ENCODE results near the gene GPATCH2L. TPM values are rescaled to one million over a fixed set of nuclear protein-coding genes. Genes with fewer than 3 reads are reported as not detected.

The GPATCH2L gene
- total RNA-seq, 1 experiment from 2014 or later, result 76.7 TPM

GRCh38 chr14:76149196-76149595, 2.5 kb upstream of the GPATCH2L start:
- no peaks in the 10 kb centered on the region for H4K20me1 ChIP-seq (ENCODE audit: control insufficient read depth, insufficient read depth, insufficient read length)

More at GRCh38 chr14:76149196-76149595, 2.5 kb upstream of the GPATCH2L start:
- no CpG with 5 or more reads among the region's 2 CpGs for WGBS (ENCODE audit: extremely low coverage, insufficient read length, low lambda C conversion rate)
- no peak overlapping the region for H3K18ac ChIP-seq (ENCODE audit: insufficient read length, low read depth, low read length)
- H3K27ac ChIP-seq (ENCODE audit: insufficient read length, low read depth, low read length), result no peak overlapping the region
- H3K9me3 ChIP-seq (ENCODE audit: control insufficient read depth, low read depth, low read length), result no peaks in the 10 kb centered on the region
- H2BK120ac ChIP-seq (ENCODE audit: low read depth, low read length, poor library complexity, severe bottlenecking), result no peak overlapping the region
- Mint-ChIP-seq H3K4me3 (no peak overlapping the region), H3K27ac (no peak overlapping the region), H3K4me1 (peaks cover 19 to 23% of the 10 kb centered on the region in 2 experiments), H3K9me3 (peaks cover 2% of the 10 kb centered on the region in 2 experiments; a peak in 2 of 5 replicates), H3K27me3 (ENCODE audit: low read depth) (peaks cover 20% of the 10 kb centered on the region), H3K36me3 (ENCODE audit: insufficient read depth in 1 of 3, low read depth in 3 of 3) (peaks cover 0 to 4% (median 3%) of the 10 kb centered on the region in 3 experiments; a peak in 5 of 7 replicates)
- TF ChIP-seq CTCF (conservative IDR thresholded peaks at IDR 0.05), result no peak
- no peak overlapping the region for H3K23ac ChIP-seq (ENCODE audit: insufficient read length, low read depth, low read length)
- DNase-seq, result no peak
- H4K5ac ChIP-seq (ENCODE audit: insufficient read length, low read depth, low read length), result no peak overlapping the region
- H4K91ac ChIP-seq (ENCODE audit: insufficient read length, low read depth, low read length), result no peak overlapping the region
- H3K27me3 ChIP-seq (ENCODE audit: insufficient read depth, low read length), result no peaks in the 10 kb centered on the region
- no peak overlapping the region for H3K56ac ChIP-seq (ENCODE audit: insufficient read length, low read depth, low read length)
- H3K14ac ChIP-seq (ENCODE audit: insufficient read depth, low read length), result no peak overlapping the region
- no peak overlapping the region for H2AFZ ChIP-seq (ENCODE audit: low read length)
- H2AK5ac ChIP-seq (ENCODE audit: insufficient read length, low read length), result no peak overlapping the region
- no peak overlapping the region for H2BK12ac ChIP-seq (ENCODE audit: insufficient read length, low read depth, low read length)
- H4K8ac ChIP-seq (replicated peaks; ENCODE audit: insufficient read length, low read depth, low read length), result no peak overlapping the region
- no peak overlapping the region for H3K4ac ChIP-seq (ENCODE audit: low read depth, low read length)
- H2BK15ac ChIP-seq (ENCODE audit: low read depth, low read length), result no peak overlapping the region
- no peak overlapping the region for H3K9ac ChIP-seq (ENCODE audit: extremely low read depth, insufficient read length, low read length)
- H2BK20ac ChIP-seq (ENCODE audit: low read depth, low read length, poor library complexity, severe bottlenecking), result no peak overlapping the region
- peaks cover 10% of the 10 kb centered on the region for H3K23me2 ChIP-seq (ENCODE audit: insufficient read length, low read depth, low read length, poor library complexity, severe bottlenecking)
- no peak overlapping the region for H3T11ph ChIP-seq (ENCODE audit: low read length)
- no peak overlapping the region for H3K4me2 ChIP-seq (ENCODE audit: insufficient read depth, insufficient read length, low read length)
- H3K79me1 ChIP-seq (ENCODE audit: insufficient read depth, low read depth, low read length, poor library complexity, severe bottlenecking), result peaks cover 3% of the 10 kb centered on the region
- peaks cover 10% of the 10 kb centered on the region; the same call in 1 of the 2 replicates for H3K79me2 ChIP-seq (ENCODE audit: insufficient read depth, low read length)
- no peak overlapping the region for H2BK5ac ChIP-seq (ENCODE audit: insufficient read length, low read length)
- H3K4me1 ChIP-seq (ENCODE audit: insufficient read depth, low read length), result no peaks in the 10 kb centered on the region; the same call in 1 of the 2 replicates

Data from H9 (cell line).